Activated CD4-positive, alpha-beta T cell treated with anti-CD3 and anti-CD28 coated beads for 24 hours (primary cell): ENCODE data around the gene BCAS1.

ENCODE experiments used
- DNase-seq, 2 donors: peaks; one replicate each; pipeline ENCODE4 v3.0.0-alpha.2; 2020; ENCODE audit warnings: low read depth in 2 of 2

The BCAS1 gene

GRCh38 chr20:53925651-53926401 lies 144.6 kb downstream of the BCAS1 start:
- no peak for DNase-seq

GRCh38 chr20:53923566-53924369 lies 146.6 kb downstream of the BCAS1 start:
- DNase-seq = no peak

GRCh38 chr20:53922901-53923314 lies 147.5 kb downstream of the BCAS1 start:
- no peak for DNase-seq

GRCh38 chr20:53921443-53921973 lies 148.9 kb downstream of the BCAS1 start:
- no peak for DNase-seq

GRCh38 chr20:53920647-53921245 lies 149.6 kb downstream of the BCAS1 start:
- no peak for DNase-seq

GRCh38 chr20:53919886-53920285 lies 150.5 kb downstream of the BCAS1 start:
- no peak for DNase-seq

- no peak for DNase-seq
These were observed 151.4 kb downstream of the BCAS1 start for GRCh38 chr20:53918949-53919361.

GRCh38 chr20:53918020-53918311 lies 152.4 kb downstream of the BCAS1 start:
- DNase-seq = no peak

GRCh38 chr20:53917145-53918019 lies 153.0 kb downstream of the BCAS1 start:
- DNase-seq = no peak

GRCh38 chr20:53916173-53916512 lies 154.3 kb downstream of the BCAS1 start:
- DNase-seq = no peak

GRCh38 chr20:53915446-53916172 lies 154.8 kb downstream of the BCAS1 start:
- DNase-seq = peak; percentile 96 to 97

- no peak for DNase-seq
These were observed 155.5 kb downstream of the BCAS1 start for GRCh38 chr20:53914781-53915445.

- DNase-seq = no peak
These were observed 156.2 kb downstream of the BCAS1 start for GRCh38 chr20:53914091-53914780.

GRCh38 chr20:53911301-53911700 lies 159.1 kb downstream of the BCAS1 start:
- DNase-seq = no peak

- DNase-seq = no peak
These were observed 159.9 kb downstream of the BCAS1 start for GRCh38 chr20:53910351-53911002.

- DNase-seq = no peak
These were observed 162.2 kb downstream of the BCAS1 start for GRCh38 chr20:53907968-53908751.

- DNase-seq = no peak
These were observed 164.6 kb downstream of the BCAS1 start for GRCh38 chr20:53905820-53906191.

- no peak for DNase-seq
These were observed 165.2 kb downstream of the BCAS1 start for GRCh38 chr20:53905019-53905819.
